GM19099 (cell line): ENCODE data around the gene PPP1R12C.

Source experiments
- POLR2A ChIP-seq: IDR thresholded peaks from 3 replicates; pipeline ENCODE4 v1.6.1; 2011; ENCODE audit warnings: low read depth; ENCODE audit not compliant: insufficient read length; ENCODE audit errors: extremely low read depth

Gene PPP1R12C

GRCh38 chr19:55149078-55150003 is 31.9 kb upstream of the PPP1R12C start, which contains the start of gene TNNT1:
Gene TNNT1, minus strand, starts transcription at chr19:55149206. Its CDS starts 2,049 bp downstream, at chr19:55147157.
- no peak for TF ChIP-seq POLR2A

- no peak for TF ChIP-seq POLR2A
Observed at GRCh38 chr19:55147545-55148251, 30.3 kb upstream of the PPP1R12C start.

- TF ChIP-seq POLR2A = no peak
Observed at GRCh38 chr19:55146705-55147273, 29.4 kb upstream of the PPP1R12C start.

- no peak for TF ChIP-seq POLR2A
Observed at GRCh38 chr19:55146078-55146704, 28.8 kb upstream of the PPP1R12C start.

- TF ChIP-seq POLR2A = no peak
Observed at GRCh38 chr19:55145232-55145631, 27.8 kb upstream of the PPP1R12C start.

- TF ChIP-seq POLR2A = no peak
Observed at GRCh38 chr19:55141696-55142095, 24.3 kb upstream of the PPP1R12C start.

- no peak for TF ChIP-seq POLR2A
Observed at GRCh38 chr19:55137915-55138314, 20.5 kb upstream of the PPP1R12C start.

- no peak for TF ChIP-seq POLR2A
Observed at GRCh38 chr19:55136399-55137102, 19.1 kb upstream of the PPP1R12C start.

- TF ChIP-seq POLR2A = no peak
Observed at GRCh38 chr19:55134736-55135135, 17.3 kb upstream of the PPP1R12C start.

GRCh38 chr19:55133639-55134444 is 16.4 kb upstream of the PPP1R12C start:
- no peak for TF ChIP-seq POLR2A

- TF ChIP-seq POLR2A = no peak
Observed at GRCh38 chr19:55132453-55133129, 15.2 kb upstream of the PPP1R12C start.

- no peak for TF ChIP-seq POLR2A
Observed at GRCh38 chr19:55131421-55131820, 14.0 kb upstream of the PPP1R12C start.

- no peak for TF ChIP-seq POLR2A
Observed at GRCh38 chr19:55119053-55119452, 1.6 kb upstream of the PPP1R12C start.
